Measurements from ENCODE around the gene SDHC. TPM values are rescaled to one million over a fixed set of nuclear protein-coding genes. Genes with fewer than 3 reads are reported as not detected.

The SDHC gene
- total RNA-seq, 1 experiment from 2014 or later, result 221 TPM

DNA sequence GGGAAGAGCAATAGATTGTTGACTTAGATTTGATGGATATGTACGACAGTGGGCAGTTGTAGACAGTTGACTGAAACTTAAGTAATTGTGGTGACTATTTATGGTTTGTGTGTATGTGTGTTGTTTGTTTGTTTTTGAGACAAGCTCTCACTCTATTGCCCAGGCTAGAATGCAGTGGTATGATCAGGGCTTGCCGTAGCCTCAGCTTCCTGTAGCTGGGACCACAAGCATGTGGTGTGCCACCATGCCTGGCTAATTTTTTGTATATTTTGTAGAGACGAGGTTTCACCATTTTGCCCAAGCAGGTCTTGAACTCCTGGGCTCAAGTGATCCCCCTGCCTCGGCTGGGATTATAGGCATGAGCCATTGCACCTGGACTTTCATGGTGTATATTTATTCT, 9.8 kb downstream of the SDHC start:
- intact Hi-C loops (cut with micrococcal nuclease; ENCODE audit: unreplicated experiment), result no loop called here
- ChIA-PET POLR2A (no interaction called here), CTCF (no interaction called here)
- H3K4me1 ChIP-seq (ENCODE audit: control insufficient read depth, insufficient read depth, low read length), result no peaks in the 10 kb centered on the region
- H3K27ac ChIP-seq (ENCODE audit: low read length), result no peak overlapping the region
- no peaks in the 10 kb centered on the region for H3K27me3 ChIP-seq (ENCODE audit: control insufficient read depth, insufficient read depth, low read length)
- peaks cover 4% of the 10 kb centered on the region for H3K36me3 ChIP-seq (ENCODE audit: control insufficient read depth, insufficient read depth, low read length)
- in situ Hi-C loops (cut with HindIII; ENCODE audit: low pct_unique_long_range_greater_than_20kb, low sequenced_read_pairs), result no loop called here
- no peak overlapping the region for H3K4me3 ChIP-seq (ENCODE audit: low read depth in 2 of 2, low read length in 2 of 2)
- TF ChIP-seq, protein P1, sequence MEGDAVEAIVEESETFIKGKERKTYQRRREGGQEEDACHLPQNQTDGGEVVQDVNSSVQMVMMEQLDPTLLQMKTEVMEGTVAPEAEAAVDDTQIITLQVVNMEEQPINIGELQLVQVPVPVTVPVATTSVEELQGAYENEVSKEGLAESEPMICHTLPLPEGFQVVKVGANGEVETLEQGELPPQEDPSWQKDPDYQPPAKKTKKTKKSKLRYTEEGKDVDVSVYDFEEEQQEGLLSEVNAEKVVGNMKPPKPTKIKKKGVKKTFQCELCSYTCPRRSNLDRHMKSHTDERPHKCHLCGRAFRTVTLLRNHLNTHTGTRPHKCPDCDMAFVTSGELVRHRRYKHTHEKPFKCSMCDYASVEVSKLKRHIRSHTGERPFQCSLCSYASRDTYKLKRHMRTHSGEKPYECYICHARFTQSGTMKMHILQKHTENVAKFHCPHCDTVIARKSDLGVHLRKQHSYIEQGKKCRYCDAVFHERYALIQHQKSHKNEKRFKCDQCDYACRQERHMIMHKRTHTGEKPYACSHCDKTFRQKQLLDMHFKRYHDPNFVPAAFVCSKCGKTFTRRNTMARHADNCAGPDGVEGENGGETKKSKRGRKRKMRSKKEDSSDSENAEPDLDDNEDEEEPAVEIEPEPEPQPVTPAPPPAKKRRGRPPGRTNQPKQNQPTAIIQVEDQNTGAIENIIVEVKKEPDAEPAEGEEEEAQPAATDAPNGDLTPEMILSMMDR (IDR thresholded peaks at IDR 0.05), result no peak
- TF ChIP-seq, protein P2, sequence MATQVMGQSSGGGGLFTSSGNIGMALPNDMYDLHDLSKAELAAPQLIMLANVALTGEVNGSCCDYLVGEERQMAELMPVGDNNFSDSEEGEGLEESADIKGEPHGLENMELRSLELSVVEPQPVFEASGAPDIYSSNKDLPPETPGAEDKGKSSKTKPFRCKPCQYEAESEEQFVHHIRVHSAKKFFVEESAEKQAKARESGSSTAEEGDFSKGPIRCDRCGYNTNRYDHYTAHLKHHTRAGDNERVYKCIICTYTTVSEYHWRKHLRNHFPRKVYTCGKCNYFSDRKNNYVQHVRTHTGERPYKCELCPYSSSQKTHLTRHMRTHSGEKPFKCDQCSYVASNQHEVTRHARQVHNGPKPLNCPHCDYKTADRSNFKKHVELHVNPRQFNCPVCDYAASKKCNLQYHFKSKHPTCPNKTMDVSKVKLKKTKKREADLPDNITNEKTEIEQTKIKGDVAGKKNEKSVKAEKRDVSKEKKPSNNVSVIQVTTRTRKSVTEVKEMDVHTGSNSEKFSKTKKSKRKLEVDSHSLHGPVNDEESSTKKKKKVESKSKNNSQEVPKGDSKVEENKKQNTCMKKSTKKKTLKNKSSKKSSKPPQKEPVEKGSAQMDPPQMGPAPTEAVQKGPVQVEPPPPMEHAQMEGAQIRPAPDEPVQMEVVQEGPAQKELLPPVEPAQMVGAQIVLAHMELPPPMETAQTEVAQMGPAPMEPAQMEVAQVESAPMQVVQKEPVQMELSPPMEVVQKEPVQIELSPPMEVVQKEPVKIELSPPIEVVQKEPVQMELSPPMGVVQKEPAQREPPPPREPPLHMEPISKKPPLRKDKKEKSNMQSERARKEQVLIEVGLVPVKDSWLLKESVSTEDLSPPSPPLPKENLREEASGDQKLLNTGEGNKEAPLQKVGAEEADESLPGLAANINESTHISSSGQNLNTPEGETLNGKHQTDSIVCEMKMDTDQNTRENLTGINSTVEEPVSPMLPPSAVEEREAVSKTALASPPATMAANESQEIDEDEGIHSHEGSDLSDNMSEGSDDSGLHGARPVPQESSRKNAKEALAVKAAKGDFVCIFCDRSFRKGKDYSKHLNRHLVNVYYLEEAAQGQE (IDR thresholded peaks at IDR 0.05; ENCODE audit: insufficient read depth in 1 of 2, low read depth in 2 of 2, low read length in 1 of 2), result no peak
- TF ChIP-seq TCF7L2 (IDR thresholded peaks at IDR 0.05; ENCODE audit: low read depth, low read length) (no peak), POLR2AphosphoS5 (IDR thresholded peaks at IDR 0.05; ENCODE audit: low read depth, low read length) (no peak), SIN3A (IDR thresholded peaks at IDR 0.05; ENCODE audit: borderline replicate concordance, insufficient read depth, low read depth, low read length) (no peak)
- no peak for DNase-seq (ENCODE audit: low read depth, low spot score)
- no peaks in the 10 kb centered on the region for H3K9me3 ChIP-seq (ENCODE audit: control insufficient read depth, insufficient read depth, low read depth, low read length)
- no TSS peak for BruUV-seq (replicated peaks)
- no peak for ATAC-seq

DNA sequence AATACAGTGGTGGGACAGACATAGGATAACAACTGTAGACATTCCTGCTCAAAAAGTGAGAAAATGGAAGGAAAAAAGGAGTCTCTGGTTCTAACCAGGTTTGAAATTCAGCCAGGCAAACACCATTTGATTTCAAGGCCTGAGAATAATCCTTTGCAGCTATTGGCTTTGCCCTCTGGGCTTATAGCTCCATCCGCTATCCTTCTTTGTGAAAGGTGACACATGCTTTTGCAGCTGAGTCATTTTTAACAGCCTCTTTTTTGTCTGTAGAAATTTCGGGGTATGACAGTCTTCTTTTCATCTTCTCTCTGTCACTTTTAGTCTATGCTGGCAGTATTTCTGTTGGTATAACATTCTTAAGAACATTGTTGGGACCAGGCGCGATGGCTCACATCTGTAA, 16.2 kb downstream of the SDHC start:
- no peaks in the 10 kb centered on the region for H3K9me3 ChIP-seq (ENCODE audit: control insufficient read depth, insufficient read depth, low read depth, low read length)
- CTCF ChIA-PET, result no interaction called here
- H3K27ac ChIP-seq (ENCODE audit: low read length), result no peak overlapping the region
- in situ Hi-C loops (cut with HindIII; ENCODE audit: low pct_unique_long_range_greater_than_20kb, low sequenced_read_pairs), result no loop called here
- peaks cover 6% of the 10 kb centered on the region for H3K36me3 ChIP-seq (ENCODE audit: control insufficient read depth, insufficient read depth, low read length)
- no peaks in the 10 kb centered on the region for H3K4me1 ChIP-seq (ENCODE audit: control insufficient read depth, insufficient read depth, low read length)
- TSS peak; percentile 51 for BruUV-seq (replicated peaks)
- POLR2A ChIA-PET, result no interaction called here
- DNase-seq (ENCODE audit: low read depth, low spot score) (no peak), ATAC-seq (no peak)
- TF ChIP-seq, protein P2 (IDR thresholded peaks at IDR 0.05; ENCODE audit: insufficient read depth in 1 of 2, low read depth in 2 of 2, low read length in 1 of 2), result no peak
- TF ChIP-seq TCF7L2 (IDR thresholded peaks at IDR 0.05; ENCODE audit: low read depth, low read length) (no peak), SIN3A (IDR thresholded peaks at IDR 0.05; ENCODE audit: borderline replicate concordance, insufficient read depth, low read depth, low read length) (no peak), POLR2AphosphoS5 (IDR thresholded peaks at IDR 0.05; ENCODE audit: low read depth, low read length) (no peak)
- TF ChIP-seq, protein P1 (IDR thresholded peaks at IDR 0.05), result no peak
- no peak overlapping the region for H3K4me3 ChIP-seq (ENCODE audit: low read depth in 2 of 2, low read length in 2 of 2)
- H3K27me3 ChIP-seq (ENCODE audit: control insufficient read depth, insufficient read depth, low read length), result no peaks in the 10 kb centered on the region
- intact Hi-C loops (cut with micrococcal nuclease; ENCODE audit: unreplicated experiment), result no loop called here
